B cell (primary cell): ENCODE results near the gene MAP1B.

Source experiments
- CTCF ChIP-seq: fragments of 200-600 bp; IDR thresholded peaks from one replicate; pipeline ENCODE4 v1.8.0; 2022; ENCODE audit warnings: antibody characterized with exemption, mild to moderate bottlenecking
- EZH2 ChIP-seq: IDR thresholded peaks from 2 replicates; pipeline ENCODE4 v1.6.1; 2012; ENCODE audit warnings: borderline replicate concordance, low read depth, mild to moderate bottlenecking, moderate library complexity, low read length; ENCODE audit not compliant: insufficient read depth, poor library complexity, severe bottlenecking

DNA sequence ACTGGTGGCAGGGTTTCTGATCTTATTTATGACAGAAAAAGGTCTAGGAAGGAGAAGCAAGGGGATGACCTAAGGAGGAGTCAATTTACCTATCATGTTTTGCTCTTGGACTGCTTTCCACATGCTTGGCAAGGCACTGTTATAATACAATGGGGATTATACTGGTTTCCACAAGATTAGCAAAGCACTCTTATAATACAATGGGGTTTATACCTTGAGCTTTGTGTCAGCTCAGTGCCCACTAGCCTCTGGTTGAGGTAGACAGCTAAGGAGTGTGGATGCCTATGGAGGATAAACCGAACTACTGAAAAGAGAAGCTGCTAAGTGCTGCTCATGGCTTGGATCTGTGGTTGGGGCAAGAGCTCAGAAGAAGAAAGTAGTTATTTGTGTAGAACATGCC lies 144.1 kb downstream of the MAP1B start:
- no peak for TF ChIP-seq CTCF
- TF ChIP-seq EZH2, result no peak
